Subcutaneous adipose tissue (tissue), 4 donors: ENCODE measurements around the gene ERICH3. TPM values are rescaled to one million over a fixed set of nuclear protein-coding genes. Genes with fewer than 3 reads are reported as not detected.

Experiments used
- CTCF ChIP-seq: fragments of 450-650 bp; IDR thresholded peaks from one replicate; pipeline ENCODE4 v1.5.1; 2016; ENCODE audit warnings: low read depth, mild to moderate bottlenecking, control low read depth, antibody characterized with exemption, moderate library complexity
- total RNA-seq, 4 donors: library from RNA; depleted of rRNA; stranded (reverse); fragments of >200 nt; gene quantifications; one replicate each; pipeline ENCODE4 v1.1.0, GENCODE V29; 2016

ERICH3 gene
- total RNA-seq, 4 donors from 2014 or later: not detected

GRCh38 chr1:74713849-74714248 lies 40.3 kb upstream of the ERICH3 start:
- no peak for TF ChIP-seq CTCF

DNA sequence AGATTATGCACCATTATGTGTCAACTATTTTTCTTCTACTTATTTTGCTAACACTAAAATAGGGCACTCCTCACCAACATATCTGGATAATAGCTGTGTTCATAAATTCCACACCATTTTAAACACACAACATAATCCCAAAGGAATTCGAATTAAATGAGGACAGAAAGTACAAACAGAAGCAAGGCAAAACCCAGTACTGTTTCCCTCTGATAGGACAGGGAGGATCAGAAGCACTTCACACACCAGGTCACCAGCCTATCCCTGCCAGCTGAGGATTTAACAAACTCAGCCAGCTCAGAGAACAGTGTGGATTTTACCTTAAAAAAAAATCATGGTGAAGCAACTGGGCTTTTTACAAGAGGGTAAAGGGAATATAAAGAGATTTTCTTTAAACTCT lies 39.3 kb upstream of the ERICH3 start:
- TF ChIP-seq CTCF: no peak

DNA sequence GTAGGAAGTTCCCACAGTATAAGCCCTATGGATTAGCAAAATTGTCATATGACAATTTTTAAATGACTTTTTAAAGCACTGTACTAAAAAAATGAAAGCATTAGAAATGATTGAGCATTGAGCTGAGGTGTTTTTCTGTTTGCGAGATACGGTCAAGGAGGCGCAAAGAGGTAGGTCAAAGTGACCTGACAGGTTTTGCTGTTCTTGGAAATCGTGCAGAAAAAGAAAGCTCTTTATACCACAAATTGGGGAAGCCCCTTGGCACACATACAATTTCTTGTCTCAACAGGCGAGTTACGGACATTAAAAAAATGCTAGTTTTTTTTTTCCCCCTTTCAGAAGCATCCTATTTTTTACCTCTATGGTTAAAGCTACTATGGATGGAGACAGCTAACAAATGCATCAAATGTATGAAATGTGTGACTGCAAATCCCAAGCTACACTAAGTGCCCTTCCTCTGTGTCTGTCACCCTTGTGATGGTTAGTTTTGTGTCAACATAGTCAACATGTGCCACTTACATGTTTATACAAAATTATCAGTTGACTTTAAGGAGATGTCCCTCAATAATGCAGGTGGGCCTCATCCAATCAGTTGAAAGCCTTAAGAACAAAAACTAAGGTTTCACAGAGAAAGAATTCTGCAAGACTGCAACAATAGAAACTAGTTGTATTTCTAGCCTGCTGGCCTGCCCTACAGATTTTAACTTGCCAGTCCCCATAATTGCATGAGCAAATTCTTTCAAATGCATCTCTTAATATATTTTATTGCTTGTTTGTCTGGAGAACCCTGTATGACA lies 30.0 kb upstream of the ERICH3 start:
- TF ChIP-seq CTCF: no peak

DNA sequence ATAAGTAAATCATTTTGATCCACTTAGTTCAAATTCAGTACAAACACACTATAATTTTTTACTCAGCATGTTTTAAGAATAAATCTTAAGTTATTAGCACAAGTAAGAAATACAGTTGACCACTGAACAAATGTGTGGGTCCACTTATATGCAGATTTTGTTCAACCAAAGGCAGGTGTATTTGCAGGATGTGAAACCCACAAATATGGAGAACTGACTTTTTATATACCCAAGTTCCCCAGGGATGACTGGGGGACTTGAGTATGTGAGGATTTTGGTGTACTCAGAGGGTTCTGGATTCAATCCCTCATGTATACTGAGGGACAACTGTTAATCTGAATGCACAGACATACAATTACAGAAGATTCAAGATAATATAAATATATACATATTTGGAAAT lies 25.7 kb upstream of the ERICH3 start:
- no peak for TF ChIP-seq CTCF

GRCh38 chr1:74697832-74698231 lies 24.2 kb upstream of the ERICH3 start:
- no peak for TF ChIP-seq CTCF

- no peak for TF ChIP-seq CTCF
Observed at GRCh38 chr1:74693473-74693872, 19.9 kb upstream of the ERICH3 start.

- no peak for TF ChIP-seq CTCF
Observed at GRCh38 chr1:74690909-74691308, 17.3 kb upstream of the ERICH3 start.
